AG10803 (cell line): ENCODE measurements around the gene RRBP1.
A peak's percentile ranks its signal among the peaks of the same experiment; 100 is the strongest.

Experiments used
- DNase-seq: peaks from one replicate; pipeline ENCODE4 v3.0.0; 2010; ENCODE audit warnings: low read depth
- H3K4me3 ChIP-seq: 2 replicates; pipeline ENCODE4 v1.5.1; 2011; ENCODE audit warnings: mild to moderate bottlenecking, low read length, control low read depth
- TF ChIP-seq, protein P1 (sequence below): conservative IDR thresholded peaks from 2 replicates; pipeline ENCODE4 v1.5.1; 2011; ENCODE audit warnings: mild to moderate bottlenecking, low read length, control low read depth, inconsistent platforms

Gene RRBP1

DNA sequence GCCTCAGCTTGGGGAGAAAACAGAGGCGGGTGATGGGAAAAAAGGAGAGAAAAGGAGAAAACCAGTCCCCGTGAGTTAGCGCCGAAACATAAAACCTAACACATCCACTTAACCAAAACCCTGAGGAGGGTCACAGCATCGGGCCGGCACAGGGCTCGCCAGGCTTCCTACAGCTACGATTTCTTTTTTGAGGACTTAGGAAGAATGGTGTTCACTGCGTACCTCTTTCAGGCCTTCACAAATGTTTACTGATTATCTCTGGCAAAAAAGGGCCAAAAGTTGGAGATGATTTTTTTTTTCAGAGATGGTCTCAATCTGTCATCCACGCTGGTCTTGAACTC, 63.4 kb downstream of the RRBP1 start:
- no peak for DNase-seq
- H3K4me3 ChIP-seq: no peak overlapping the region
- TF ChIP-seq, protein P1, sequence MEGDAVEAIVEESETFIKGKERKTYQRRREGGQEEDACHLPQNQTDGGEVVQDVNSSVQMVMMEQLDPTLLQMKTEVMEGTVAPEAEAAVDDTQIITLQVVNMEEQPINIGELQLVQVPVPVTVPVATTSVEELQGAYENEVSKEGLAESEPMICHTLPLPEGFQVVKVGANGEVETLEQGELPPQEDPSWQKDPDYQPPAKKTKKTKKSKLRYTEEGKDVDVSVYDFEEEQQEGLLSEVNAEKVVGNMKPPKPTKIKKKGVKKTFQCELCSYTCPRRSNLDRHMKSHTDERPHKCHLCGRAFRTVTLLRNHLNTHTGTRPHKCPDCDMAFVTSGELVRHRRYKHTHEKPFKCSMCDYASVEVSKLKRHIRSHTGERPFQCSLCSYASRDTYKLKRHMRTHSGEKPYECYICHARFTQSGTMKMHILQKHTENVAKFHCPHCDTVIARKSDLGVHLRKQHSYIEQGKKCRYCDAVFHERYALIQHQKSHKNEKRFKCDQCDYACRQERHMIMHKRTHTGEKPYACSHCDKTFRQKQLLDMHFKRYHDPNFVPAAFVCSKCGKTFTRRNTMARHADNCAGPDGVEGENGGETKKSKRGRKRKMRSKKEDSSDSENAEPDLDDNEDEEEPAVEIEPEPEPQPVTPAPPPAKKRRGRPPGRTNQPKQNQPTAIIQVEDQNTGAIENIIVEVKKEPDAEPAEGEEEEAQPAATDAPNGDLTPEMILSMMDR: no peak

GRCh38 chr20:17617868-17618672, 64.0 kb downstream of the RRBP1 start:
- H3K4me3 ChIP-seq: no peak overlapping the region
- TF ChIP-seq, protein P1: no peak
- DNase-seq: no peak

DNA sequence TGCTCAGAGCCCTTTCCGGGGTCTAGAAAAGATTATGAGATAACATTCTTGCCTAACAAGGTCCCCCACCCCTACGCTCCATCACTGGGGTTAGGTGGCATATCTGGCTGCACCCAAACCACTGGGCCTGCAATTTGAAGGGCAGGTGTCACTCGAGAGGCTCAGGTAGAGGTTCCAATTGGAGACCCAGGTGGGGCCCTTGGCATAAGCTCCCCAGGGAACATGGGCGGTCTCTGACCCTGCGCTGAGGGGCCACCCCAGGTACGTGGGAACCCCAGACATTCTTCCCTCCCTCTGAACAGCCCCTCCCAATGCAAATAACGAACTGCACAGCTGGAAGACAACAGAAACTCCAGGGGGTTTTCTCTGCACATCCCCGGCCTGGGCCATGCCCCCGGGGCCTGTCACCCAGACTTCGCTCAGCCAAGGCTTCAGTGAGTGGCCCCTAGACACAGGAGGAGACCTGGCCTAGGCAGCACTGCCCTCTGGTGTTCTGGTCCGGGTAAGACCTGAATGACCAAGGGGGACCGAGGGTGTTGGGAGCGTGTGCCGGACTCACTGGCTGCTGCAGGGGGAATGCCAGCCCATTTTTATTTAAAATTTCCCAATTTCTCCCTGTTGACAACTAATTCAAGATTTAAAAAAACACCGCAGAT, 64.7 kb downstream of the RRBP1 start:
- H3K4me3 ChIP-seq: no peak overlapping the region
- DNase-seq: peak; percentile 21
- TF ChIP-seq, protein P1: peak; percentile 58

- H3K4me3 ChIP-seq: no peak overlapping the region
- DNase-seq: no peak
Observed at GRCh38 chr20:17616480-17617211, 65.4 kb downstream of the RRBP1 start.

DNA sequence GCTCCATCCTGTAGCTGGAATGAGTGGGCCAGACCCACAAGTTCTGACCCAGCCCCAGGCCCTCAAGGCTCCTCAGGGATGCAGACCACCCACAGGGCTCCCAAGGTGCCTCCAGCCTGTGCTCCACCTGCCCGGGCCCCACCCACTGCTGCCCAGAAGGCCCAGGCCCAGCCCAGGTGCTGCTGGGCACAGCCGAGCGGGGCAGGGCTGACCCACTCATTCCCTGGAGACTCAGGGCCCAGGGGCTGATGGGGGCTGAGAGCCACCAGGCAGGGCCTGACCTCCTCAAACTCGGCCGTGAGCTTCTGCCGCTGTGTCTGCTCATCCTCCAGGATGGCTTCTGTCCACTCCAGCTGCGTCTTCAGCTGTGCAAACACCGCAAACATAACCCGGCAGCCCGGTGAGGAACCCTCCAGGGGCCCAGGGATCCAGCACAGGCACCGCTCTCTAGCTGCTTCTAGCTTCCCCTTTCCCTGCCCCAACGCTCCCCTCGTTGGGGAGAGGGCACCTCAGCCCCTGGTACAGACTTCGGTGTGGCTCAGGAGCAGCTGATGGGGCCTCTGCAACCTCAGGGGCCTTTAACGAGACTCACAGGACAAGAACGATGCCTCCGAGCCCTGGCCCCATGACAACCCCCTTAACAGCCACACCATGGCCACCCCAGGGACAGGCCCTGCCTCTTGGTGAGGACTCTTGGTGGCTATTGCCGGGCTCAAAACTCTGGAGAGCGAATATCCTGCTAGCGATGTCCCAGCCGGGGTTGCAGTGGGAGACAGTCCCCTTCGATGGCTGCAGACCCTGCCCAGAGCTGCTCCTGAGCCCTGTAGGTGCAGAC, 66.2 kb downstream of the RRBP1 start:
- no peak for DNase-seq
- TF ChIP-seq, protein P1: no peak

More at GRCh38 chr20:17616480-17617211, 65.4 kb downstream of the RRBP1 start:
- TF ChIP-seq, protein P1: no peak

GRCh38 chr20:17614812-17615644, 67.0 kb downstream of the RRBP1 start:
- DNase-seq: no peak

More for the DNA sequence above, 66.2 kb downstream of the RRBP1 start:
- H3K4me3 ChIP-seq: no peak overlapping the region

More at GRCh38 chr20:17614812-17615644, 67.0 kb downstream of the RRBP1 start:
- H3K4me3 ChIP-seq: no peak overlapping the region
- TF ChIP-seq, protein P1: no peak
